BE2C (cell line): Measurements from ENCODE around the gene DDX59. TPM values are rescaled to one million over a fixed set of nuclear protein-coding genes. Genes with fewer than 3 reads are reported as not detected.

Experiments used
- DNase-seq: peaks from one replicate; pipeline ENCODE4 v3.0.0-alpha.2; 2020
- H3K27me3 ChIP-seq: fragments of 250-450 bp; sonication (Bioruptor Pico); 2 replicates; pipeline ENCODE4 v1.5.1; 2020; ENCODE audit warnings: mild to moderate bottlenecking
- H3K36me3 ChIP-seq: fragments of 250-450 bp; sonication (Bioruptor Pico); 2 replicates; pipeline ENCODE4 v1.5.1; 2020; ENCODE audit warnings: mild to moderate bottlenecking
- H3K4me1 ChIP-seq: fragments of 250-450 bp; sonication (Bioruptor Pico); 2 replicates; pipeline ENCODE4 v1.5.1; 2020
- H3K4me3 ChIP-seq: 2 replicates; pipeline ENCODE4 v1.5.1; 2011; ENCODE audit warnings: low read depth, low read length
- H3K9me3 ChIP-seq: fragments of 250-450 bp; sonication (Bioruptor Pico); 2 replicates; pipeline ENCODE4 v1.5.1; 2020
- CTCF ChIP-seq: IDR thresholded peaks from 2 replicates; pipeline ENCODE4 v1.5.1; 2012; ENCODE audit warnings: mild to moderate bottlenecking, low read depth, low read length
- polyA plus RNA-seq: library from polyadenylated mRNA; unstranded; fragments of >200 nt; gene quantifications from one replicate; pipeline ENCODE4 v1.2.1, GENCODE V29; 2012; ENCODE audit warnings: low read depth, missing spikeins; ENCODE audit not compliant: insufficient read length, insufficient read depth

The DDX59 gene
- polyA plus RNA-seq: 6.8 TPM

GRCh38 chr1:200669314-200670241, at the start of gene DDX59:
Gene DDX59, minus strand, starts transcription at chr1:200669907. Its CDS starts 3,167 bp downstream, at chr1:200666740.
- no peaks in the 10 kb centered on the region for H3K9me3 ChIP-seq
- no peaks in the 10 kb centered on the region for H3K27me3 ChIP-seq
- peaks cover 5% of the 10 kb centered on the region; the same call in 1 of the 2 replicates for H3K4me1 ChIP-seq
- TF ChIP-seq CTCF: no peak
- peak; percentile 98 for DNase-seq
- peaks cover 8% of the 10 kb centered on the region for H3K36me3 ChIP-seq
- H3K4me3 ChIP-seq: peak within 1 kb of the TSS; percentile 77

GRCh38 chr1:200714504-200715187, 44.9 kb upstream of the DDX59 start:
- no peak for DNase-seq
- Histone ChIP-seq H3K4me3 (no peak overlapping the region), H3K4me1 (no peaks in the 10 kb centered on the region), H3K9me3 (no peaks in the 10 kb centered on the region), H3K27me3 (no peaks in the 10 kb centered on the region), H3K36me3 (no peaks in the 10 kb centered on the region)
- no peak for TF ChIP-seq CTCF

GRCh38 chr1:200710166-200710565, 40.5 kb upstream of the DDX59 start:
- no peak for TF ChIP-seq CTCF
- Histone ChIP-seq H3K27me3 (no peaks in the 10 kb centered on the region), H3K4me3 (no peak overlapping the region), H3K4me1 (peaks cover 7% of the 10 kb centered on the region), H3K36me3 (no peaks in the 10 kb centered on the region), H3K9me3 (no peaks in the 10 kb centered on the region)
- no peak for DNase-seq

- H3K36me3 ChIP-seq: no peaks in the 10 kb centered on the region
- TF ChIP-seq CTCF: no peak
- H3K9me3 ChIP-seq: no peaks in the 10 kb centered on the region
- peaks cover 7% of the 10 kb centered on the region for H3K4me1 ChIP-seq
- H3K4me3 ChIP-seq: no peak overlapping the region
- no peaks in the 10 kb centered on the region for H3K27me3 ChIP-seq
- no peak for DNase-seq
Measured at GRCh38 chr1:200708769-200709168, 39.1 kb upstream of the DDX59 start.

- Histone ChIP-seq H3K4me3 (no peak overlapping the region), H3K27me3 (no peaks in the 10 kb centered on the region), H3K4me1 (peaks cover 7% of the 10 kb centered on the region), H3K9me3 (no peaks in the 10 kb centered on the region), H3K36me3 (no peaks in the 10 kb centered on the region)
- TF ChIP-seq CTCF: no peak
- DNase-seq: no peak
Measured at GRCh38 chr1:200708161-200708560, 38.5 kb upstream of the DDX59 start.
